Nephron progenitor cell (in vitro differentiated cells): ENCODE results near the gene SYT14.
"Not testable (repeated sequence)": the region's sequence is repeated elsewhere in the genome, so short reads cannot be mapped to it uniquely, and the experiment has no call there.

ENCODE experiments used
- DNase-seq: peaks from one replicate; pipeline ENCODE4 v3.0.0; 2021
- H3K27ac Mint-ChIP-seq: 2 replicates; pipeline ENCODE4 v1.8.0; 2021; ENCODE audit warnings: mild to moderate bottlenecking, moderate library complexity, mixed read lengths
- H3K27me3 Mint-ChIP-seq: 2 replicates; pipeline ENCODE4 v1.8.0; 2021; ENCODE audit warnings: mild to moderate bottlenecking, low read depth, mixed read lengths; ENCODE audit not compliant: poor library complexity
- H3K36me3 Mint-ChIP-seq: 2 replicates; pipeline ENCODE4 v1.8.0; 2021; ENCODE audit warnings: low read depth, mixed read lengths
- H3K4me1 Mint-ChIP-seq: 2 replicates; pipeline ENCODE4 v1.8.0; 2021; ENCODE audit warnings: mixed read lengths
- H3K4me3 Mint-ChIP-seq: 2 replicates; pipeline ENCODE4 v1.8.0; 2021; ENCODE audit warnings: mild to moderate bottlenecking, moderate library complexity, mixed read lengths
- H3K9me3 Mint-ChIP-seq: 2 replicates; pipeline ENCODE4 v1.8.0; 2021; ENCODE audit warnings: mild to moderate bottlenecking, moderate library complexity, mixed read lengths
- CTCF ChIP-seq: fragments of 200-600 bp; sonication (generic); IDR thresholded peaks from 2 replicates; pipeline ENCODE4 v1.5.0; 2021; ENCODE audit warnings: antibody characterized with exemption

Gene SYT14

GRCh38 chr1:210151052-210151672 lies 213.1 kb downstream of the SYT14 start:
- Mint-ChIP-seq H3K36me3 (no peaks in the 10 kb centered on the region), H3K9me3 (no peaks in the 10 kb centered on the region), H3K27me3 (peaks cover 7% of the 10 kb centered on the region), H3K4me3 (no peak overlapping the region), H3K4me1 (no peaks in the 10 kb centered on the region), H3K27ac (no peak overlapping the region)
- DNase-seq, result no peak
- no peak for TF ChIP-seq CTCF

- no peaks in the 10 kb centered on the region for H3K27me3 Mint-ChIP-seq
- no peak overlapping the region for H3K27ac Mint-ChIP-seq
- DNase-seq, result no peak
- no peaks in the 10 kb centered on the region for H3K9me3 Mint-ChIP-seq
- H3K4me1 Mint-ChIP-seq, result peaks cover 5% of the 10 kb centered on the region
- no peak for TF ChIP-seq CTCF
- H3K36me3 Mint-ChIP-seq, result no peaks in the 10 kb centered on the region
- no peak overlapping the region for H3K4me3 Mint-ChIP-seq
These were observed 221.2 kb downstream of the SYT14 start for GRCh38 chr1:210159211-210159610.

GRCh38 chr1:210170220-210170619 lies 232.2 kb downstream of the SYT14 start:
- Mint-ChIP-seq H3K27me3 (peaks cover 9% of the 10 kb centered on the region), H3K9me3 (no peaks in the 10 kb centered on the region), H3K4me3 (no peak overlapping the region), H3K36me3 (no peaks in the 10 kb centered on the region), H3K27ac (no peak overlapping the region), H3K4me1 (no peaks in the 10 kb centered on the region)
- no peak for TF ChIP-seq CTCF
- no peak for DNase-seq

- no peaks in the 10 kb centered on the region for H3K9me3 Mint-ChIP-seq
- no peak overlapping the region for H3K4me3 Mint-ChIP-seq
- no peaks in the 10 kb centered on the region for H3K4me1 Mint-ChIP-seq
- no peak for TF ChIP-seq CTCF
- peaks cover 19% of the 10 kb centered on the region for H3K27me3 Mint-ChIP-seq
- H3K27ac Mint-ChIP-seq, result no peak overlapping the region
- DNase-seq, result no peak
- no peaks in the 10 kb centered on the region for H3K36me3 Mint-ChIP-seq
These were observed 236.1 kb downstream of the SYT14 start for GRCh38 chr1:210174133-210174532.

- H3K27ac Mint-ChIP-seq, result no peak overlapping the region
- H3K36me3 Mint-ChIP-seq, result no peaks in the 10 kb centered on the region
- no peaks in the 10 kb centered on the region for H3K9me3 Mint-ChIP-seq
- DNase-seq, result no peak
- TF ChIP-seq CTCF, result no peak
- H3K4me1 Mint-ChIP-seq, result no peaks in the 10 kb centered on the region
- peaks cover 14% of the 10 kb centered on the region for H3K27me3 Mint-ChIP-seq
- no peak overlapping the region for H3K4me3 Mint-ChIP-seq
These were observed 247.0 kb downstream of the SYT14 start for GRCh38 chr1:210185063-210185462.

- H3K27ac Mint-ChIP-seq, H3K27me3 Mint-ChIP-seq, DNase-seq: not testable (repeated sequence)
These were observed 250.0 kb downstream of the SYT14 start for GRCh38 chr1:210187849-210188606.

More at GRCh38 chr1:210187849-210188606, 250.0 kb downstream of the SYT14 start:
- not testable (repeated sequence) for H3K4me1 Mint-ChIP-seq, H3K4me3 Mint-ChIP-seq, H3K9me3 Mint-ChIP-seq, H3K36me3 Mint-ChIP-seq
